SHP77 treated with DMSO at 0.1 percent for 48 hours (cell line): ENCODE data around the gene FLOT2.
A peak's percentile ranks its signal among the peaks of the same experiment; 100 is the strongest.
"Not testable (repeated sequence)": the region's sequence is repeated elsewhere in the genome, so short reads cannot be mapped to it uniquely, and the experiment has no call there.

Source experiments
- DNase-seq: peaks from one replicate; lab custom pipeline; 2025; lab: John Stamatoyannopoulos, UW

Gene FLOT2

DNA sequence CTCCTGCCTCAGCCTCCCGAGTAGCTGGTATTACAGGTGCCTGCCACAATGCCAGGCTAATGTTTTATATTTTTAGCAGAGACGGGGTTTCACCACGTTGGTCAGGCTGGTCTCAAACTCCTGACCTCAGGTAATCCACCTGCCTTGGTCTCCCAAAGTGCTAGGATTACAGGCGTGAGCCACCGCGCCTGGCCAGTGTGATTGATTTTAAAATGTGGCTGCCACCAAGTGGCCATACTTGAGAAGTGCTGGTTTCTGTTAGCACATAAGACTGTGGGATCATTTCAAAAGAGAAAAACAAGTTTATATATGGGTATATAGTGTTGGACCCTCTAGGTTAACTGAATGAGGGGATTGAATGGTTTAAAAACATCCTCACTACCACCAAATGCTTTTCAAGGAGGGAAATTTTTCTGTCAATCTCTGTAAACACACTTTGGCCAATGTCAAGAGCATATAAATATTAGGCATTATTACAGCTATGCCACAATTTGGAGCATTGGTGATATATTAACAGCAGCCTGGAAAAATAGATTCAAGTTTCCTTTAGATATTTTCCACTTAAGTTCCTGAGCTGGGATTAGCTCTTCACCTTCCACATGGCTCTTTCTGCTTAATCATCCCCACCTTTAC, 18.9 kb upstream of the FLOT2 start:
- DNase-seq = no peak

DNA sequence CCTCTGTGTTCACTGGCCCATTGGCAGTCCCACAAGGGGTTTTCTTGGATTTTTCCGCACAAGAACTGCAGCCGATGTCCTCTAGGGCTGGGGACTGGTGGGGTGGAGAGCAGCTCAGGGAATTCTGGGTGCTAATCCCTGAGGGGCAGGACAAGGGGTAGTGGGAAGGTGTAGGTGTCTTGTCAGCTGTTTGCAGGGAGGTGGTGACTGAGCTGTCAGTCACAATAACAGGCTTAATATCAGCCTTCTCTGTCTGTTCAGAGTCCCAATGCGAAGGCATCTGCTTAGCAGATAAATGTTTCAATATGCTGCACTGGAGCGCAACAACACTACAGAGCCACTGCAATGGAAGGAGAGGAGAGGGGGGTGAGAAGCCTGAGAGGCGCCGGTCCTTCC, 15.4 kb upstream of the FLOT2 start:
- DNase-seq = no peak

DNA sequence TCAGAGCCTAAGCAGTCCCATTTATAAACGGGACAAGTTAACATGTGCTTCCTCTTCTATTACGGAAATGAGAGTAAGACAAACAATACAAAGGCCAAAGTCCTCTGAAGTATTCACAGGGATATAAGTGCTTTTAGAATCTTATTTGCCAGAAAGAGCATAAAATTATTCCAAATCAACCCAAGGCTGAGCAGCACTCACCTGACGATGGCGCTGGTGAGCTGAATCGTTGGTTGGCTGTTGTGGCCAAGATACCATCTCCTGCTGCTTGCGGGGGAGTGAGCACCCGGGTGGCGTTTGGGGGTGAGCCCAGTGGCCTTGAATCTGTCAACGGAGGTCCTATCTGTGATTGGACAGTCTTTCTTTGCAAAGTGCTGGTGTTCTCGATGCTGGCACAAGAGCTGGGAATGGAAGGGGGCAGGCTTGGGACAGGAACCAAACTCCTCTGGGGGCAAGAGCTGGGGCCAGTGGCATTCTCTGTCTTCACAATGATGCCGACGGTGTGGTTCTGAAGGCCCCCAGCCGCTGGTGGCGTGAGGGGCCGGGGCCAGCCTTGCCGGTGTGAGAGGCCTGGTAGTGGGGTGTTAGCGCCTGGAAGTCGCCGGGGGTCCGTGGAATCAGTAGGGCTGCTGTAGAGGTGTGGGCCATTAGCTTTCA, 14.9 kb upstream of the FLOT2 start:
- DNase-seq = no peak

DNA sequence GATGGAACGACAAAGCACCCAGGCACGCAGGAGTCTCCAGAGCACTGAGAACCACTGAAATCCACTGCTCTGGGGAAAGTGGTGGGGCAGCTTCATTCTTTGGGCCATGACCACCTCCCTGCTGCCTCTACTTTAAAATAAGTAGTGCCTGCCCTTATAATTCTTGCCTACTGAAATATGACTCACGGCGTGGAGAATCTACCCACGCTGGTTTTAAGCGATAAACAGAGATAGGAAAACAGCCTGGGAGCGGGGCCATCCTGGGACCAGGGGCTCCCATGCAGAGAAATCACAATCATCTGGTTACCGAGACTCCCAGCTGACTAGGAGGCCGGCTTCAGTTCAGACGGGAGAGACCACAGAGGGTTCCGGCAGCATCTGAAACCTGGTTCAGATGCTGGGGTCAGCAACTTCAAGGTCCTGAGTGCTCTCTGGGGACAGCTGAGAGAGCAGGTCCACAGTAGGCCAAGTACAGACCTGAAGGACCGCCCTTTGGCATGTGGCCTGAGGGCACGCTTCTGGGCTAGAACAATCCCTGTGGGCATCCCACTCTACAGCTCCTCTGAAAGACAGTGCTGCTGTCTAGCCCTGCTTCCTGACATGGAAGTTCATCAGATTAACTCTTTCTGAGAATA, 14.0 kb upstream of the FLOT2 start:
- DNase-seq = no peak

DNA sequence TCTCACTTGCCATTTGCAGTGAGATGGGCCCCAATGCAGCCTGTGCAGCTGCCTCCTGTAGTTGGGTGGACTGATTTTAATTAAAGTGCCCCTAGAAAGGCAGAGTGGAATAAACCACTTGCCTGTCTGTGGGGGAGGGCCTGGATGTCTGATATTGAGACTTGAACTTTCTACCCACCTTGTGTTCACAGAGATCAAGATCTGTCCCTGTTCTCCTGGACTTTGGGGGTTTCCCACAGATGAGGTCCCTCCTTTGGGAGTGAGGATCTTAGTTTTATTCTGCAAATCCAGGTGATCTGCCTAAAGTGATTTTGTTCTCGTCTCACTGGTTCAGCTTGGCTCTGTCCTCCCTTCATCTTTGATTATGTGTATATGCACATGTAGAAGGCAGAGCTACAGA, 13.0 kb upstream of the FLOT2 start:
- no peak for DNase-seq

DNA sequence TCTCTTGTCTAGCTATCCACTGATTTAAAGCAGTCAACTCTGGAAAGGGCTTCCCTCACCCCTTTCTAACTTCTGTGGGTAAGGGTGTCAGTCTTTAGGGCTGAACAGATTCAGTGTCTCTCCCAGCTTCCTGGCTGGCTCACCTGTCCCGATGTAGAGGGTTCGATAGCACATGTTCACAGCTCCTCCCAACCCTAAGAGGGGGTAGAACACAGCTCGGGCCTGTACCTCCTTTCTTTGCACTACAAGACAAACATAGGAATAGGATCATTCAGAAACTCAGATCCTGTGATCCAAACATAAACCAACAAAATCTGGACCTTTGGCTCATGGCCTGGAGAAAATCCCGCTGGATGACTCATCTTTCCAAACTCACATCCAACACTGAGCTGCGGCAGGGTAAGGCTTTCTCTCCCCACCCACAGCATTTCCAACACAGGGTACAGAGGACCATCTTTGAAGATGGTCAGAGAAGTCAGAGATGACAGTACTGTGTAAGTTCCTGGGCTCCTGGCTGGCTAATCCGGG, 11.2 kb upstream of the FLOT2 start:
- no peak for DNase-seq

DNA sequence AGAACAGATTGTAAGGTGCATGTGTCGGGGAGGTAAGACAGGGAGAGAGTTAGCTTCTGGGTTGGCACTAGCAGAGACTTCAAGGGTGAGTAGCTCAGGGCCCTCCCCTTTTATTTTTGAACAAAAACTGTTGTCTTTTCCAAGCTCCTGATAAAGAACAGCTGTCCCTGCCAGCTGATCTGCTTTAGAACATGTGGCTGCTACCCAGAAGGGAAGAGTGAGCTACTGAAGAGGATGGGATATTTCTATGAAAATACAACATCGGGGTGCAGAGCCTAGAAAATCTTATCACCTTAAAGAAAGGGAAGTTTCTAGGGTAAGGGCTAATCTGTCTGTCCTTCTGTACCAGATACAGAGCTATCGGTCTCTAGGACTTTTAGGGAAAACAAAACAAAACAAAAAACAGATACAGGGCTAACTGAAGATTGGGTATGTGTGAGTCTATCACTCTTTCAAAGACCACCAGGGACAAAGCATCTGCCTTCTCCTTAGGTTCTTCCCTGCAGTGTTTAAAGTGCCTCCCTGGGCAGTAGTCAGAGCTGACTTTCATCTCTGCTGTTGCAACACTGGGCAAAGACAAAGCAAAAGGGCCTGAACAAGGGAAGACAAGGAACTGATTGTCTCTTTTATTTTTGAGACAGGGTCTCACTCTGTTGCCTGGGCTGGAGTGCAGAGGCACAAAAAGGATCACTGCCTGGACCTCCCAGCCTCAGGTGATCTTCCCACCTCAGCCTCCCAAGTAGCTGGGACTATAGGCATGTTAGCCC, 10.4 kb upstream of the FLOT2 start:
- DNase-seq = no peak

DNA sequence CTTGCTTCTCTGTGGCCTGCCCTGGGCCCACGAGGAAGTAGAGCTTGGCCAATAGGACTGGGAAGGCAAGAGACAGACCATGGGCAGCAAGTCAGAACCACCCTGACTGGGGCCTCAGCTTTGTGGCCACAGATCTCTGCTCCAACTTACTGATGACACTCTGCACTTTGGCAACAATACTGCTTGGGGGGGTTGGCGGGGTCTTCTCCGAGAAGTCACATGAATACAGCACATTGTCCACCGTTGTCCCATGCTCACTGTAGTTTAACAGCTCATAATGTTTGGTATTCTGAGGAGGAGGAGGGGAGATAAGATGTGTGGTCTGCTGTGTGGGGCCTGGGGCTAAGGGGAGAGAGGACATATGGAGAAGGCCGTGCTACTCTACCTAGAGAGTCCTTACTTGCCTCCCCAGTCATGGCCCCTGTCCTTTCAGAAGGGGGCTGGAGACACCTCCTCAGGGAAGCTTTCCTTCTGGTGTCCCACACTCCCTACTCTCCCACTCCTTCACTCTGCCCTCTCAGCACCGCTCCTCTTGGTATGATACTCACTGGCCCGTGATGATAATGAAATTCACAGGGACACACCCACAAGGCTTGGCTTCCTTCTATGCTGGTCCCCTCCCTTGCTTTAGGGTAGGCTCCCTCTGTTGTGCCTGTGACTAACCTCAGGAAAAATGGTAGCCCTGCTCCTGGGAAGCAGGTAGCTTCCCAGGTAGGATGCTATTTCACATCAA, 9.3 kb upstream of the FLOT2 start:
- no peak for DNase-seq

DNA sequence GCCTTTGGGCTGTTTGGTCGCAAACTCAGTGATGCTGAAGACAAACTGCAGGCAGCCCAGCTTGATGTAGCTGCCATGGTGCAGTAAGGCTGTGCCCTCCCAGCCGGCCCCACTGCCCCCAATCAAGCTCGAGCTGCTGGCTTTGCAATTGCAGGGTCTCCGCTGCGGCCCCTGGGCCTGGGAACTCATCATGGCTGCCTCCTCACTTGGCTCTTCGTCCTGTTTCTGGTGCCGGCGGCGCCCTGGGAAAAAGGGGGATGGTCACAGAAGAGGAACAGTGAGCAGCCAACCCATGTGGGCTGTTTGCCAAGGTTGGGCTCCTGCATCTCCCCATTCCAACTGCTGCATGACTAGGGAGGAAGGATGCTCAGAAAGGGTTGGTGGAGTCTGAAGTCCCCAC, 8.7 kb upstream of the FLOT2 start:
- DNase-seq = no peak

DNA sequence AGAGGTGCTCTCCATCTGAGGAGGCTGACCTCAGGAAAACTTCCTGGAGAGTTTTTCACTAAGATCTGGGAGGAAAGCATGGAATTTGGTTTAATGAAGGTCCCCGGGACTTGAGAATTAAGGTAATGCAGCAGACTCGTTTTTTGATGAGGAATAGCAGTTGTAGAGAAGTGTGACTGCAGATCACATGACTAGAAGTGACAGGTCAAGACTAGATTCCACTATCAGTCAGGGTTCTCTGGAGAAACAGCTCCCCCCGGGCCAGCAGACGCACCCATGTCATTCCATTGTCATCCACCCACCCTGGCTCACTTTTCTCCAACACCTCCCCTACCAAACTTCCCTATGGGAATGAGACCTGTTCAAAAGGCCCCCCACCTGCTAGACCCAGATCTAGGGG, 7.3 kb upstream of the FLOT2 start:
- no peak for DNase-seq

DNA sequence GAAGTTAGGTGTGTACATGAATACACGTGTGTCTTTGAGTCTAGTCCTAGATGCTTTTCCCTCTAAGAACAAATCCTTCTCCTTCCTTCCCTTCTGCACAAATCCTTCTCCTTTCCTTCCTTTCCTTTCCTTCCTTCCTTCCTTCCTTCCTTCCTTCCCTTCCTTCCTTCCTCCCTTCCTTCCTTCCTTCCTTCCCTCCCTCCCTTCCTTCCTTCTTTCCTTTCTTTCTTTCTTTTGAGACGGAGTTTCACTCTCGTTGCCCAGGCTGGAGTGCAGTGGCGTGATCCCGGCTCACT, 6.0 kb upstream of the FLOT2 start:
- DNase-seq = not testable (repeated sequence)

DNA sequence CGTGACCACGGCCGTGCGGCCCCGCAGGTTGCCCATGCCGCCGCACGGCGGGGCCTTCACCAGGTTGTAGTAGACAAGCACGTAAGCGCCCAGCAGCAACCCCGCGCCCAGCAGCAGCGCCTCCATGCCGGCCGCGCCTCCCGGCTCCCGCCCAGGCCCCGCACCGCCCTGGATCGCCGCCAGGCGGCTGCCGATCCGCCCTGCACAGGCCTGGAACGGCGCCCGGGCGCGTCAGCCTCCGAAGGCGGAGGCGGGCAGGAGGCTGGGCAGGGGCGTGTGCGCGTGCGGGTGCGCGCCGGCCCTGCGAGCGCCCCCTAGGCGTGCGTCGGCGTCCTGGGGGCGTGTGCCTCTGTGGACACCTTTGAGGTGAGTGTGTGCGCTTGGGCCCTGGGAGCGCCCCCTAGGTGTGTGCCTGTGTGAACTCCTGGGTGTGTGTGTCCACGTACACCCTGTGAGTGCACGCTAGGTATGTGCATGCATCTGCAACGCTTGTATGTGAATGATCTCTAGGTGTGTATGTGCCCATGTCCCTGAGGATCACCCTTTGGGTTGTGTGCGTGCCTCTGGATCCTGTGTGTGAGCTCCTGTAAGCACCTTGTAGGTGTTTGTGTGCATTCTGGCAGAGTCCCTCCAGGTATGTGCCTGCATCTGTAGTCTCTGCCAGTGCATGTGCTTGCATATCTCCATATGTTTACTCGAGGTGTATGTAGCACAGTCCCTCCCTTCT, 5.4 kb upstream of the FLOT2 start, which contains the start of gene DHRS13:
Gene DHRS13, minus strand, starts transcription at position 261 of the 727 bp plus-strand sequence. Its CDS starts 135 bp downstream, at position 126.
- peak; percentile 78 for DNase-seq

DNA sequence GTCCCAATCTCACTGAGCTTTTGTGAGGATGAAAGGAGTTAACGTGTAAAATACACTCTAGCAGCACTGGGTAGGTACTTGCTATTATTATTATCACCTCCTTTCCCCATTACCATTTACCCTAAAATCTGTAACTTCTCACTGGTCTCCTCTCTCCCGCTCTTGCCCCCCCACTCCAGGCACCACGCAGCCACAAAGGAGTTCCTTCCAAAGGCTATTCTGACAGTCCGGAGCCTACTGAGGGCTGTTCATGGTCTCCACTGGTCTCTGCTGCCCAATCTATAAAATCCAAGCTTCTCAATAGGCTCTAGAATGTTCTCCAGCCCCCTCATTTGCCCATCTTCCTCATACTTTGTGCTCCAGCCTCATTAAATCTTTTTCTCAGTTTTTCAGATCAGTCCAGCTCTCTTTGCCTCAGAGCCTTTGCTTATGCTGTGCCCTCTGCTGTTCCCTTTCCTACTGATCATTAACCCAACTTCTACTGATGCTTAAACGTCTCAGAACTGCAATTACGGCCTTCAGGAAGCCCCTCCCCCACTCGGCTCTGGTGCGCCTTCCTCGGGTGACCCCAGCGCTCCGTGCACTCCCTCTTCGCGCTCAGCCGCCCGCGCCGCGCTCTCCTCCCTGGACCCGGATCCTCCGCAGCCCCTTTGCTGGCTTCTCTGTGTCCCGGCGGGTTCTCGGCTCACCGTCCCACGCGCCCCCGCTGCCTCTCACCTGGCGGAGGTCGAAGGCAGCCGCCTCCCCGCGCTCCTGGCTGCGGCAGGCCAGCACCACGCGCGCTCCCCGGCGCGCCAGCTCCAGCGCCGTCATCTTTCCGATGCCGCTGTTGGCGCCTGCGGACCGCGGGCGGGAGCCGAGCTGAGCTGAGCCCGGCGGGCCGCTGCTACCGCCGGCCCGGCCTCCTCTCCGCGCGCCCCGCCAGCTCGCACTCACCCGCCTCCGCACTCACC, 4.6 kb upstream of the FLOT2 start:
- DNase-seq = peak; percentile 7

DNA sequence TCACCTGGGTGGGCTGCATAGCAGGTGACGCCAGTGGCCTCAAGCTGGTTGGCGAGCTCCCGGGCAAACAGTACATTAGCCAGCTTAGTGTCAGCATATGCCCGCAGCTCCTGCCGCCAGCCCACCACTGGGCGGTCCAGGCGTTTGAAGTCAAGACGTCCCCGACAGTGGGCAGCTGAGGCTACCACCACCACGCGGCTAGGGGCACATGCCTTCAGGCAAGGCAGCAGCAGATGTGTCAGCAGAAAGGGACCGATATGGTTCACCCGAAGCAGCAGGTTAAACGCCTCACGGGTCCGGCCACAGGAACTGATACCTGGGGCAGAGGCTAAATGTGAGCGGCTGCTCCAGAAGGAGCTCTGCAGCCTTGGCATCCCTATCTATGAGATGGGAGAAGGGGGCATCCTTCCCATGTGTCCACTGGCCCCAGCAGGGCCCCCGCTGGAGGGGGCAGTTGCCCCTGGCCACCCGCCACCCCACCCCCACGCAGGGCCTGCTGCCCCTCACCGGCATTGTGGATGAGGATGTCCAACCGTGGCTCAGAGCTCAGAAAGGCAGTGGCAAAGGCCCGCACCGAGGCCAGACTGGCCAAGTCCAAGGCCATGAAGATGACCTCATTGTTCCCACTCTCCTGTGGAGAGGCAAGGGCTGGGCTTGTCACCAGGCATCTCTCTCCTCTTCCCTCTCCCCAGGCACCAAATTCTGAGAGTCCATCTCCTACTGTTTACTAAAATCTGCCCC, 3.6 kb upstream of the FLOT2 start:
- no peak for DNase-seq

DNA sequence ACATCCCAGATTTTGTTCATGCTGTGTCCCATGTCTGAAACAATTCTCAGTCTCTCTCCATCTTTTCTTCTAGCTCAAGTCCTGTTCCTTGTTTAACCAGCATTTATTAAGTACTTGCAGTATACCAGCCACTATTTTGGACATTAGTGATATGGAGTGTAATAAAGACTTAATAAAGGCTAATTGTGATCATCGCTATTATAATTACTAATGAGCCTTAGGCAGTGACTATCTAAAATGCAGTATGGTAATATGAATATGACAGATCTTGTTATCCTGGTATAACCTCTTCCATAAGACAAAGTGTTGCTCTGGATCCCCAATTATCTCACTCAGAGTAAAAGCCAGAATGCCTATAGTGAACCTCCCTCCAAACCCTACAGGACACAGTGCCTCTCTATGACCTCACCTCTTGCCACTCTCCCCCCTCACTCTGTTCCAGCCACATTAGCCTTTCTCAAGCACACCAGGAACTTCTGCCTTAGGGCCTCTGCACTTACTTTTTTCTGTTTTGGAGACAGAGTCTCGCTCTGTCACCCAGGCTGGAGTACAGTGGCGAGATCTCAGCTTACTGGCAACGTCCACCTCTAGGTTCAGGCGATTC, 1.8 kb upstream of the FLOT2 start:
- no peak for DNase-seq

DNA sequence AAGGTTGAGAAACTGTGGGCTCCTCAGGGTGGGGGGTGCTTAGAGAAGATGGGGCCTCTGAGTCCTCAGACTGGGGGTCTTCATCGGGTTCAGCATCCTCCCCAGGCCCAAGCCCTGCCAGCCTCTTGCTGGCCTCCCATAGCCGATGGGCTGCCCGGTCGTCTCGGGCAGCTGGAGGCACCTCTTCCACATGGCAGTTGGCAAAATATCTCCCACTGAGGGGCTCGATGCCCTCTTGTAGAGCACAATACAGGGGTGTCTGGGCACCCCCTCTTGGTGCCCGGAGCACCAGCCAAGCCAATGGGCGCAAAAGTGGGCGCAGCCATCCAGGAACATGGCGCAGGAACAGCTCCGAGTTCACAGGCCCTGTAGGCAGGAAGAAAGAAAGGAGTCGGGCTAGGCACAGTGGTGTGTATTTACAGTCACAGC, 1.0 kb upstream of the FLOT2 start:
- no peak for DNase-seq

DNA sequence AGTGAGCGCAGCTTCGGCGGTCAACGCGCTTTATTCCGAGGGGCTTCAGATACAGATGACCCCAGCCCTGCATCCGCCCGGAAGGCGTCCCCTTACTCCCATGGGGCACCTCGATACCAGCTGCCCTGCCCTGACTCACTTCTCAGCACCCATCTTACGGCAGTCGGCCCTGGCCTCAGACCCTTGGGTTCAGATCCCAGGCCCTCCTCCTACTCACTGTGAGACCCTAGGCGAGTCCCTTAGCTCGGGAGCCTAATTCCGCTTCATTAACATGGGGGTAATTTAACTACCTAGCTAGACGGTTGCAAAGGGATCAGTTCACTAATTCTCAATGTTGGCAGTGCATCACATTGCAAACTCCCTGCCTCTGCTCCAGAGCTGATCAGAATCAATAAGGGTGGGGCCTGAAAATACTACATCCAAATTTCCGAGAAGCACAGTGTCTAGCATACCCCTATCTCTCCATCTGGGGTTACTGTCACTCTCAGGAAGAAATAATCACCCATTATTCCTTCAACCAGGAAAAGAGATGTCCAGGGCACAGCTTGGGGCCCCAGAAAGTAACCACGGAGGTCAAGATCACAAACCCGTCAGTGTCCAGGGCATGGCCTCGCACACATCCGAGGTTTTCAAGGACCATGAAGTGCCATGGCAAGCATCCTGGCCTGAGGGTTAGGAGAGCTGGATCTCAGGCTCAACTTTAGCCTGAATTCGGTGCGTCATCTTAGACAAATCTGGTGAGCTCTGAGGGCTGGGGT, 415 bp upstream of the FLOT2 start:
- DNase-seq = no peak

DNA sequence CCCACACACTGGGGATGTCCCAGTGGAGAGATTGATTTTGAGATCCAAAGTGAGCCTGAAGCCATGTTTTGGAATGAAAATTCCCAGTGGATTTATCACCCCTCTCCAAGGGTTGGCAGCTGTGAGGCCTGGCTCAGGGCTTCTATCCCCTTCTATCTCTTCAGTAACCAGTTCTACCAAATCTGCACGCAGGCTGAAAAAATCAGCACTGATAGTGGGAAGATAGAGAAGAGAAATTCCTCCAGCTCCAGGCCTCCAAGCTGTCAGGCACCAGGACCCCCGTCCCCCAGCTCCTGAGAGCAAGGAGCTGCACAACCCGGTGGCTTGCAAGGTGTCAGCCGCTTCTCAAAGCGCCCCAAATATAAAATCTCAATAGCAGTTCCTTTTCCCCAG, 1.0 kb downstream of the FLOT2 start:
- no peak for DNase-seq
